NCI-H1930 (cell line): ENCODE data around the gene MICA.
A peak's percentile ranks its signal among the peaks of the same experiment; 100 is the strongest.
"Not testable (repeated sequence)": the region's sequence is repeated elsewhere in the genome, so short reads cannot be mapped to it uniquely, and the experiment has no call there.

Experiments
- DNase-seq, 2 experiments: peaks; one replicate each; lab custom pipeline; 2025; lab: John Stamatoyannopoulos, UW

The MICA gene

DNA sequence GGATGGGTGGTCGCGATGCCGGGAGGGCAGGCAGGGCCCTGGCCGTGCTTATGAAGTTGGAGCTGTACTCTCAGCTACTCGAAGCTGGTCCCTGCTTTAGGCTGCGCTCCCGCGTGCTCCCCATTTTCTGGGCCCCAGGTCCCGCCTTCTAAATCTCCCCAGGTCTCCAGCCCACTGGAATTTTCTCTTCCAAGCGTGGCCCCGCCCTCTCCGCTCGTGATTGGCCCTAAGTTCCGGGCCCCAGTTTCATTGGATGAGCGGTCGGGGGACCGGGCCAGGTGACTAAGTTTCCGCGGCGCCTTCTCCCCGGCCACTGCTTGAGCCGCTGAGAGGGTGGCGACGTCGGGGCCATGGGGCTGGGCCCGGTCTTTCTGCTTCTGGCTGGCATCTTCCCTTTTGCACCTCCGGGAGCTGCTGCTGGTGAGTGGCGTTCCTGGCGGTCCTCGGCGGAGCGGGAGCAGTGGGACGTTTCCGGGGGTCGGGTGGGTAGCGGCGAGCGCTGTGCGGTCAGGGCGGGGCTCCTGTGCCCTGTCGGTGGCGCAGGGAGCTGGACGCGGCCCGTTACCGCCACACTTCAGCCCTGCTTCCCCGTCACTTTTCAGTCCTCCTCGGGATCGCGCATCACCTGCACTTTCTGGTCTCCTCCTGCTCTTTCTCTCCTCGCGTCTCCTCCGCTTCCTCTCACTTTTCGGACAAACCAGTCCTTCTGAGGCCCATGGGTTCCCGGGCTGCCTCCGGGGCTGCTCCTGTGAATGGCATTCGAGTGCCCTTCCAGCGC is at the start of gene MICA:
Gene MICA (plus strand): TSS at position 313 of the 778 bp plus-strand sequence. CDS start 38 bp downstream, at position 351.
- DNase-seq = peak; percentile 29 to 40

DNA sequence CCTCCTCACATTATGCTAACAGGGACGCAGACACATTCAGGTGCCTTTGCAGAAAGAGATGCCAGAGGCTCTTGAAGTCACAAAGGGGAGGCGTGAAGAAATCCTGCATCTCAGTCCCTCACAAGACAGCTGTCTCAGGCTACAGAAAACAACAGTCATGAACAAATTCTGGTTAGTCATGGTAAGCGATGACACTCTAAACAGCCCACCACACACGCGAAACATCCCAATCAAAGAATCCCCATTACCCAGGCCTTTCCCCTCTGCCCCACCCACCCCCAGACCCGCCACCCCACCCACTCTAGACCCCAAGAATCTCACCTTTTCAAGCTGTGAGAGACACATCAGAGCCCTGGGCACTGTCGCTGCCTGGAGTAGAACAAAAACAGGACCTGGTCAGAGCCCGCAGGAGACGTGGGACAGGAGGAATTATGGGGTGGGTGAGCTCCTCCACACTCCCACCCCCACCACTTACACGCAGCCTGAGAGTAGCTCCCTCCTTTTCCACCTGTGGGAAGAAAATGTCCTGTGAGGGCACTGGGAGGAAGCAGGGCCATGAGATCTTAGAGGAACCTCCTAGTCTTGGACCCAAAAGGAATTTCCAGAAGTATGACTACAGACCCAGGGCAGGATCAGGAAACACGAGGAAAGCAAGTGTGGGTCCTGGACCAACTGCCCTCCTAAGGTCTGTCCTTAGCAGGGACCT is 49.1 kb upstream of the MICA start:
- DNase-seq = no peak

DNA sequence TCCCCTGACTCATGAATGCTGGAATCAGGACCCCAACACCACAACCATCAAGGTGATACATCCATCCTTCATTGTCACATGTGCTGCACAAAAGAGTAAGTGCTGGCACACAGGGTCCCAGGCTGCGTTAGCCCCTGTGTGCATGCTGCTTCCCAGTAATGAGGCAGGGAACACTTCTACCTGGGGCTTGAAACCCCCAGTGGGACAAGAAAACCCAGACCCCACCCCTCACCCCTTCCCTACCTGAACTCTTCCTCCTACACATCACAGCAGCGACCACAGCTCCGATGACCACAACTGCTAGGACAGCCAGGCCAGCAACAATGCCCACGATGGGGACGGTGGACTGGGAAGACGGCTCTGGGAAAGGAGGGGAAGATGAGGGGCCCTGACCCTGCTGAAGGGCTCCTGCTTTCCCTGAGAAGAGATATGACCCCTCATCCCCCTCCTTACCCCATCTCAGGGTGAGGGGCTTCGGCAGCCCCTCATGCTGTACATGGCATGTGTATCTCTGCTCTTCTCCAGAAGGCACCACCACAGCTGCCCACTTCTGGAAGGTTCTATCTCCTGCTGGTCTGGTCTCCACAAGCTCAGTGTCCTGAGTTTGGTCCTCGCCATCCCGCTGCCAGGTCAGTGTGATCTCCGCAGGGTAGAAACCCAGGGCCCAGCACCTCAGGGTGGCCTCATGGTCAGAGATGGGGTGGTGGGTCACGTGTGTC is 48.4 kb upstream of the MICA start:
- no peak for DNase-seq

DNA sequence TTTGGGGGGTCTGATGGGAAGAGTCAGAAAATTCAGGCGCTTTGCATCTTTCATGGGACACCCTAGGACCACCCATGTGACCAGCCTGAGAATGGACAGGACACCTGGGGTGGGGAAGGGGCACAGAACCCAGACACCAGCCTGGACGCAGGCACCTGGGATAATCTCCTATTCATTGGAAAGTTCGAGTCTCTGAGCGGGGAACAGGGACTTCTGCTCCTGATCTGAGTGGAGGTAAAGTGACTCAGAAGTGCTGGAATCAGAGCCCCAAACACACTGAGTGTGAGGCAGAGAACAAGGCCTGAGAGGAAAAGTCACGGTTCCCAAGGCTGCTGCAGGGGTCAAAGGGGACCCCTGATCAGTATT is 47.8 kb upstream of the MICA start:
- DNase-seq = no peak

DNA sequence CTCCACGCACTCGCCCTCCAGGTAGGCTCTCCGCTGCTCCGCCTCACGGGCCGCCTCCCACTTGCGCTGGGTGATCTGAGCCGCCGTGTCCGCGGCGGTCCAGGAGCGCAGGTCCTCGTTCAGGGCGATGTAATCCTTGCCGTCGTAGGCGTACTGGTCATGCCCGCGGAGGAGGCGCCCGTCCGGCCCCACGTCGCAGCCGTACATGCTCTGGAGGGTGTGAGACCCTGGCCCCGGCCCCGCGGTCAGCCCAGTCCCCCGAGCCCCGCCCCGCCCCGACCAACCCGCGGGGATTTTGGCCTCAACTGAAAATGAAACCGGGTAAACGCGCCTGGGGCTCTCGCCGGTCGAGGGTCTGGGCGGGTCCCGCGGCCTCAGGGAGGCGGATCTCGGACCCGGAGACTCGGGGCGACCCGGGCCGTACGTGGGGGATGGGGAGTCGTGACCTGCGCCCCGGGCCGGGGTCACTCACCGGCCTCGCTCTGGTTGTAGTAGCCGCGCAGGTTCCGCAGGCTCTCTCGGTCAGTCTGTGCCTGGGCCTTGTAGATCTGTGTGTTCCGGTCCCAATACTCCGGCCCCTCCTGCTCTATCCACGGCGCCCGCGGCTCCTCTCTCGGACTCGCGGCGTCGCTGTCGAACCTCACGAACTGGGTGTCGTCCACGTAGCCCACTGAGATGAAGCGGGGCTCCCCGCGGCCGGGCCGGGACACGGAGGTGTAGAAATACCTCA is 47.0 kb upstream of the MICA start:
- peak in 1 of 2 experiments; percentile 3 for DNase-seq

DNA sequence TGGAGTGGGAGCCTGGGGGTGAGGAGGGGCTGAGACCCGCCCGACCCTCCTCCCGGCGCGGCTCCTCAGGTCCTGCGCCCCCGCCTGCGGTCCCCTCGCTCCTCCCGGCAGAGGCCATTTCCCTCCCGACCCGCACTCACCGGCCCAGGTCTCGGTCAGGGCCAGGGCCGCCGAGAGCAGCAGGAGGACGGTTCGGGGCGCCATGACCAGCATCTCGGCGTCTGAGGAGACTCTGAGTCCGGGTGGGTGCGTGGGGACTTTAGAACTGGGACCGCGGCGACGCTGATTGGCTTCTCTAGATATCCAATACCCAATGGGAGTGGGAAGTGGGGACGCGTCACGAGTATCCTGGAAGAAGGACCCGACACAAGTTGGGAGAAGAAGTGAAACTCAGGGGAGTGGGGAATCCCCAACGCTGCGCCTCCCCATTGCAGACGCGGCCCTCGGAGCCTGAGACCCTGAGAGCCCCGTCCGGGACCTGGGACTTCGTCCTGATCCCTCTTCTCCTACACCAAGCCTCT is 46.4 kb upstream of the MICA start, which contains the start of gene HLA-B:
Gene HLA-B (minus strand): TSS at position 234 of the 521 bp plus-strand sequence. CDS start 21 bp downstream, at position 213.
- peak in 1 of 2 experiments; percentile 25 for DNase-seq

DNA sequence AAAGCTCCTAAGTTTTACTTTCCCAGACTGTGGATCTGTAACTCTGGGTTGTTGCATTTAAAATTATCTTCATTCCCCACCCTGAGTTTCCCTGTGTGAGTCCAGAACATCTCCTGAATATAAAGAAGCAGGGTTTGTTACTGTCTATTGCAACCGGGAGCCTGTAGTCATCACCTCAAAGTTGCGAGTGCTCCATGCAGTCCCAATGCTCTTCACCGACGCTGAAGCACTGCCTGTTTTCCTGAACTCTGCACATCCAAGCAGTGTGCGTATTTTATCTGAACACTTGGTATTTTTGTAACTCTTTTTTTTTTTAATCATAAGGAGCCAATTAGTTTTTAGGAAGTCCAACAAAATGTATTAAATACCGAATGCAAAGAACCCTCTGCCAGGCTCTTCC is 45.5 kb upstream of the MICA start:
- DNase-seq = no peak

DNA sequence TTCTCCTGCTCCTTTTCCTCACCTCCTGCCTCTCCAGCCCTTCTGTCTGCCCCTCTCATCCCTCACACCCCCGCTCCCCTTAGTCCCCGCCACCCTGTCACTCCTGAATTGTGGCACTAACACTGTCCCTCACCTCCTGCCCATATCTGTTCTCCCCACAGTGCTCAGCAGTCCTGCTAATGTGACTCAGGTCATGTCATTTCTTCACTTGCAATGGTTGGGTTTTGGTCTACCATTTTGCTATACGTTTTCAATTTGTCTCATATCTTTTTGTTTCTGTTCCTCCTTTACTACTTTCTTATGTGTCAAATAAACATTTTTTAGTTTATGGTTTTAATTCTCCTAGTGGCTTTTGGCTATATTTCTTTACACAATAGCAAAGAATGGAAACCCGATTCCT is 45.1 kb upstream of the MICA start:
- no peak for DNase-seq

DNA sequence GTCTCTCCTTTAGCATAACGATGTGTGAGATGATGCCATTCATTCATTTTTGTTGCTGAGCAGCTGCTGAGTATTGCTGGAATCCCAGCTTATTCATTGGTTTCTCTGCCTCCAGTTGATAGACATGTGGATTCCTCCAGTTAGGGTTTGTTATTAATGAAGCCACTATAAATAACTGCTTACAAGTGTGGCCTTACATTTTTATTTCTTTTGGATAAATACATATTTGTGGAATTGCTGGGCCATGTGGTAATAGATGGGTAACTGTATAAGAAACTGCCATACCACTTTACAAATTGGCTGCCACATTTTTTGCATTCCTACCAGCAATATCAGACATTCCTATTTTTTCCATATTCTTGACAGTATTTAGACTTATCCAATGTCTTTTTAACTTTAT is 43.8 kb upstream of the MICA start:
- DNase-seq = no peak

DNA sequence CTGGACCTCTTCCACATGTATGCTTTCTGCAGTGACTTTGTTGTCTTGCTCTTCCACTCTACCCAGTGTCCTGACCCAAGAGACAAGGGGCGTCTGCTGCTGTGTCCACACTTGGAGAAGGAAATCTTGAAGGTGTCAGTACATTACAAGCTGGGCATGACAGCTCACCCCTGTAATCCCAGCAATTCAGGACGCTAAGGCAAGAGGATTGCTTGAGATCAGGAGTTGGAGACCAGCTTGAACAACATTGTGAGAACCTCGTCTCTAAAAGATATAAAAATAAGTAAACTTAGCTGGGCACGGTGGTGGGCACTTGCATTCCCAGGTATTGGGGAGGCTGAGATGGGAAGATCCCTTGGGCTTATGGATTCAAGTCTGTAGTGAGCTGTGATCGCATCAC is 40.6 kb upstream of the MICA start:
- DNase-seq = no peak

DNA sequence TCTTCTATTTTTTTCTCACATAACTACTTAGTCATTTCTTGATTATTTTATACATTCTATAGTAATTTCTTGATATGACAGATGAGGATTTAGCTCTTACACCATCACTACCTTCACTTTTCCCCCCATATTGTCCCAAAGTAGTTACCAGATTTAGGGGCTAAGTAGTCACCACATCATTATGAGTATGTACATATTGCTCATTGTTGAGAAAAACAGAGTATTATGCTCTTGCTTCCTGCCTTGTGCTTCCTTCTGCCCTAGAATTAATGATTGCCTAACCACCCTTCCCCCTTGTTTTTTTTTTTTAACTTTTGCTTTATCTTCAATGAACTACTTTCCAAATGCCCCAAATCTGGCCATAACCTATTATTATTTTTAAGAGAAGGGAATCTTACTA is 39.6 kb upstream of the MICA start:
- DNase-seq = no peak

DNA sequence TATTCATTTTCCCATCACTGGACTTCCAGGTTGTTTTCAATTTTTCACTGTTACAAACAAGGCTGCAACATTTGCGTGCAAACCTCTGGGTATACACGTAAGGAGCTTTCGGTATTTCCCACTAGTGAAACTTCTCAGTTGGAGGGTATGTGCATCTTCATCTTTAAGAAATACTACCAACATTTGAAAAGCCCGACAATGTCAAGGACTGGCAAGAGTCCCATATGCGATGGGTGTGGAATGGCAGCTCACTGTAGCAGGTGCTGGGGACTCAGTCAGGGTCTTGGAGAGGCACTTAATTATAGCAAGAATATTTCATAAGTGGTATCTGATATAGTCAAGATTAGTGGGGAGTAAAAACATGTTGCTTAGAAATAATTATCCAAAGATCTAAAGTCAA is 37.5 kb upstream of the MICA start:
- DNase-seq = no peak

DNA sequence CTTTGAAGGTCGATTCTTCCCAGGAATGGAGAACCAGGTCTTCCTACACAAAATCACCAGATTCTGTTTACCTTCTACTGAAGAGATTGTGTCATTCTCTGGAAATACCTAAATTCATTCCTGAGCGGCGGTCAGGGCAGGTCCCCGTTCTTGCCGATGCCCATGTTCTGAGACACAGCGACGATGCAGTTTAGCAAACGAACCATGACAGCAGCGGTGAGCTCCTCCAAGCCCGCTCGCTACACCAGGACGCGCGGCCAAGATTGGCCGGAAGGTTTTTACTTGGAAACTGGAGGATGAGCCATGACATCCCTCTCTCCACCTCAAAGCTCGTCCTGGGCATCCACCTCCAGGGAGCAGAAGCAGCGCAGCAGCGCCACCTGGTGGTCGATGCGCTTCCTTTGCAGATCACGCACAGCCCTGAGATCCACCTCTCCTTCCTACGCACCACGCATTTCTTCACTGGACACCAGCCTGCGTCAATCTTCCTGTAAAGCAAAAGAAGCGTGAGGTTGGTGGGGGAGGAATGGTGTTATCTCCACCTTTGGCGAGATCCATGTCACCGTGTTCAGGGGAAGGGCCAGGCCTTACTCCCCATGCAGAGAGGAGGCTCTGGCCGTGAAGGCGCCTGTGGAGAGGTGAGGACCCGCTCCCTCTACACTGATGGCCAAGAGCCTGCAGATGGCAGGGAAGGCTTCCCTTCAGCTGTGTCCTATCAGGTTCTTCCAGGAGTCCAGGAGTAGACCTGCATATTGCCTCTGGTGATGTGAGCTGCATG is 36.5 kb upstream of the MICA start:
- DNase-seq = peak; percentile 79 to 81

DNA sequence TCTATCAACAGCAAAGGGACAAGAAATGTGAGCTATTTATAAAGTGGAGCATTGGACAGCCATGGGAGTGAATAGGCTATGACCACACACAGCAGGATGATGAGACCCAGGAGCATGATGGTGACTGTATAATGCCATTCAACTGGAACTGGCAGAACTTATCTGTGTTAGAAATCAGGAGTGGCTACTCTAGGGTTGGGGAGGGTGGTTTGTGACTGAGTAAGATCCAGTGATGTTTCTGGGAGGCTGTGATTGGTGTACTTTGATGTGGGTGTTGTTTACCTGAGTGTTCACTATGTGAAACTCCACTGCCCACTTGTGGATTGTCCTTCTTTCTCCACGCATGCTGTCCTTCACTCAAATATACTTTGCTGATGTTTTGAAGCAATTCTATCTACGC is 34.9 kb upstream of the MICA start:
- no peak for DNase-seq

DNA sequence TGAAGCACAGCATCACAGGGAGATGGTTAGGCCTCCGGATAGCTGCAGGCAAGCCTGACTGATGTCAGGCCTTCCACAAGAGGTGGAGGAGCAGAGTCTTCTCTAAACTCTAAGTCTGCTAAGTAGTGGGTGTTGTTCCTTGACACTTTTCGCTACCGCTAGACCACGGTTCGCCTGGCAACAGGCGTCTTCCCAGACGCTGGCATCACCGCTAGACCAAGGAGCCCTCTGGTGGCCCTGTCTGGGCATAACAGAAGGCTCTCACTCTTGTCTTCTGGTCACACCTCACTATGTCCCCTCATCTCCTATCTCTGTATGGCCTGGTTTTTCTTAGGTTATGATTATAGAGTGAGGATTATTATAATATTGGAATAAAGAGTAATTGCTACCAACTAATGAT is 29.3 kb upstream of the MICA start:
- not testable (repeated sequence) for DNase-seq

DNA sequence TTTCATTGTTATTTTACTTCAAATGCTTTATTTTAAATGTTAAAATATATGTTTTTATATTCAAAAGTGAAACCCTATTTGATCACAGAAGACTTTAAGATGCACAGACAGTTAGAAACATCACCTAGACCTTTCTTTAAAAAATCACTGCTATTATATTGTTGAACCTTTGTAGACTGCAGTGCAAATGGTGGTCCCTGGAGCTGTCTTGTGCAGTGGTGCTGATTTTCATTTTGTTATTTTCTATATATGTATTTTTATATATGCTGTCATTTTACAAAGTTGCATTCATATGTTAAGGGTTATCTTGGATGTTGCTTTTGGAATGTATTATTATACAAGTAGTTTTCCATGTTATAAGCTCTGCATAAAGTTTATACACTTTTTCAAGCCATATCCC is 27.7 kb upstream of the MICA start:
- no peak for DNase-seq

DNA sequence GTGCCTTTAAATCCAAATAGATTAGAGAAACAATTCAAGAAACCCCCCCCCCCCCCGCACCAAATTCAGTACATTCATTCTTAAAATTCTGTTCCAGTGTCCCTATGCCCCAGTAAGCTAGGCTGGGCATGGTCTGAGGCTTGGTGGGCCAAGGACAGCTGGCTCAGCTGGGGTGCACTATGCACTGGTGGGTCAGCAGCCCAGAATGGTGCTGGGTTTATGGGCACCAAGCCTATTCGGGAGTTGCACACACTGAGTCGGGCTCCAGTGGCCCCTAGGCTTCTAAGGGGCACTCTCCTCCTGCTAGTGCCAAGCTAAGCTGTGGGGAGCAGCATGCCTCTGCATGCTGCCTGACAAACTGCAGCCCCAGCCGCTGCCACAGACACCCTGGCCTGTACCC is 26.4 kb upstream of the MICA start:
- no peak for DNase-seq

DNA sequence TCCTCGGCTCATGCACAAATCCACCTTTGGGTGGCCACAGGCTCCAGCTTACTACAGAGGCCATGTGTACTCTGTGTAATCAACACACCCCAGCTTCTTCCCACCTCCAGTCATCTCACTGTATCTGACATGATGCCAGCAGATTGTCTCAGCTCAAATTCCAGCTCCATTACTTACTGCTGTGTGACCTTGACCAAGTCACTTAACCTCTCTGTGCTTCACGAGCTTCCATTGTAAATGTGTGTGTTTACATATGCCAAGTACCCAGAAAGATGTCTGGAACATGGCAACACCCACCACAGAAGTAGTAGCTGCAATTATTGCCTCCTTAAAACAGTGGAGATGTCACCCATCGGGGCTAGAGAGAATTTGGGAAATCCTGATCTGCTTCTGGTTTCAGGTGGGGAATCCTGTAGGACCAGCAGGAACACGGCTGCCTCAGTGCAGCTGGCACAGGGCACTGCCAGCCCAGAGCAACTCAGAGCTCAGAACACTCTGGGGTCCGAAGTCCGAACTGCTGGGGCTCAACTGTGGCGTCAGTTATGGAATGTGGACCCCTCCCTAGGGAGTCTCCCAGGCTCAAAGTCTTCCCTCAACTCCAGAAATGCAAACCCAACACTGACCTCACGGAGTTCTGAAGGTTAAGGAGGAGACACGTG is 25.2 kb upstream of the MICA start:
- no peak for DNase-seq

DNA sequence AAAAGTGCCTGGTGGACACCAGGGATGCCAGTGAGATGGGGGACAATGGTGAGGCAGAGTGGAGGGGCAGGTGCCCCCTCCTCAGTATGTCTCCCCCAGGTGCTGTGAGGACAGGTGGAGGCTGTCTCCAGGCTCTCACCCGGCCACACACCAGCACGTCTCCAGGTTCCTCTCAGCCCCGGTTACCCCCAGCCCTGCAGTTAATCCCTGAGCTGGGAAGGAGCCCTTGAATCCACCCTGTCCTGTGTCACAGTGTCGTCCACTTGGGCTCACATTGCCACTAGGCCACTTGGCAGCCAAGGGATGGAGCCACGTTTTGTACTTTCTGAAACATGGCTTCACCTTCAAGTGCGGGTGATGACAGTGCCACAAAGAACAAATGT is 24.7 kb upstream of the MICA start:
- no peak for DNase-seq

DNA sequence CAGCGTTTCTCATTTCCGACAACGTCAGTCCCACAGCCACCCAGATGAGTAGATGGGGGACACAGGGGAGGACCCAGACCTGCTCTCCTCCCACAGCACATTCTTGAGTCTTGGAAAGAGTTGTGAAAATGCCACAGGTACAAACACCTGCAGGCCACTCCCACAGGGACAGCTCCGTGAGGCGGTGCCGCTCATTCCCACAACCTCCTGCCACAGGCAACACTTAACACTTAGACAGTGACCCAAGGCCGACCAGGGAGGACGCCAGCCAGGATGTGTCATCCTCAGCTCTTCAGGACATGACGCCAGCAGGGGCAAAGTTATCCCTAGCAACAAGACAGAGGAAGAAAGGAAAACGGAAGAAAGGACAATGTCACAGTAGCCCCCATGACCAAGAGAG is 23.5 kb upstream of the MICA start:
- no peak for DNase-seq

DNA sequence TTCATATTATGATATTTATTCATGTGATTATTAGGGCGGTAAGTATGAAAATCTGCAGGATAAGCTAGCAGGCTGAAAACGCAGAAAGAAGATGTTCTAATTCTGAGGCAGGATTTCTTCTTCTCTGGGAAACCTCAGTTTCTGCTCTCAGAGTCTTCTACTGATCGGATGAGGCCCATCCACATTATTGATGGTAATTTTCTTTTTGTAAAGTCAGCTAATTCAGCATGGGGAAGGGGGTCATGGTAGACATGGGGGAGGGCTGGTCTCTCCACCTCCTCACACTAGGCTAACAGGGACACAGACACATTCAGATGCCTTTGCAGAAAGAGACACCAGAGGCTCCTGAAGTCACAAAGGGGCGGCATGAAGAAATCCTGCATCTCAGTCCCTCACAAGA is 21.7 kb upstream of the MICA start:
- no peak for DNase-seq
